IPS DF 4.7 (cell line): ENCODE results near the gene ESRP2.

Experiments
- DNase-seq: peaks from one replicate; pipeline ENCODE4 v3.0.0-alpha.2; 2013; ENCODE audit warnings: low spot score; ENCODE audit errors: extremely low read depth

ESRP2 gene

GRCh38 chr16:68264128-68265077, 28.5 kb upstream of the ESRP2 start, which contains the start of gene SLC7A6:
Gene SLC7A6 (plus strand): TSS chr16:68264526. CDS start chr16:68274727, 10,201 bp downstream.
- no peak for DNase-seq

DNA sequence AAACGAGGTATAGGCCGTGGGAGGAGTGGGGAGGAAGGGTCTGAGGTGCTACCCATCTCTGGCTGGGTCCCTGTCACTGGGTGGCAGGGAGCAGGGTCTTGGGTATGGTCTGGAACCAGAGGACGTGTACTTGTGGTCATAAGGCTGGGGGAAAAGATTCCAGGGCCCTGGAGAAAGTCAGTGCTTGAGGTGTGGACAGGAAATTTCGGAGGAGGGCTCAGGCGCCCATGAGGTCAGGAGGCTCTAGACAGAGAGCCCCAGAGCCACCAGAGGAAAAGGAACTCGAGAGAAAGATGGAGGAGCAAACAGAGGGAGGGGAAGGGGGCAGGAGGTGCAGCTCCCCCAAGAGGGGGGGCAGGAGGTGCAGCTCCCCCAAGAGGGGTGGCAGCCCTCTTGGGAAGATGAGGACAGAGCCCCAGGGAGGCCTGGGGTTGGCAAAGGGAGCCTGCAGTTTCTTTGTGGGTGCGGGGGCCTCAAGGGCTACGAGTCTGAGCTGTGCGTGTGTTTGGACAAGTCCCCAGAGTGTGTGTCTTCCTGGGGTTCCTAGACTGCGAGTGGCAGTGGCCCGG, 27.7 kb upstream of the ESRP2 start:
- no peak for DNase-seq

DNA sequence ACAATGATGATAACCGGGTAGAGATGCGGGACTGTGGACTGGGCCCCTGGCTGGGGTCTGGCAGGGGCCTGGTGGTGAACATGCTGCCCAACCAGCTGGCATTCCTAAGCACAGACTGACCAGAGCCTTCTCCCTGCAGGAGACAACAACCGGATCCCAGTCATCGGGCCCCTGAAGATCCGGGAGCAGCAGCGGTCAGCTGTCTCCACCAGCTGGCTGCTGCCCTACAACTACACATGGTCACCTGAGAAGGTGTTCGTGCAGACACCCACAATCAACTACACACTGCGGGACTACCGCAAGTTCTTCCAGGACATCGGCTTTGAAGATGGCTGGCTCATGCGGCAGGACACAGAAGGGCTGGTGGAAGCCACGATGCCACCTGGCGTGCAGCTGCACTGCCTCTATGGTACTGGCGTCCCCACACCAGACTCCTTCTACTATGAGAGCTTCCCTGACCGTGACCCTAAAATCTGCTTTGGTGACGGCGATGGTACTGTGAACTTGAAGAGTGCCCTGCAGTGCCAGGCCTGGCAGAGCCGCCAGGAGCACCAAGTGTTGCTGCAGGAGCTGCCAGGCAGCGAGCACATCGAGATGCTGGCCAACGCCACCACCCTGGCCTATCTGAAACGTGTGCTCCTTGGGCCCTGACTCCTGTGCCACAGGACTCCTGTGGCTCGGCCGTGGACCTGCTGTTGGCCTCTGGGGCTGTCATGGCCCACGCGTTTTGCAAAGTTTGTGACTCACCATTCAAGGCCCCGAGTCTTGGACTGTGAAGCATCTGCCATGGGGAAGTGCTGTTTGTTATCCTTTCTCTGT, 23.3 kb upstream of the ESRP2 start:
- no peak for DNase-seq

GRCh38 chr16:68257906-68258800, 22.2 kb upstream of the ESRP2 start:
- no peak for DNase-seq

- DNase-seq: no peak
These were observed 21.5 kb upstream of the ESRP2 start for GRCh38 chr16:68257251-68257905.

DNA sequence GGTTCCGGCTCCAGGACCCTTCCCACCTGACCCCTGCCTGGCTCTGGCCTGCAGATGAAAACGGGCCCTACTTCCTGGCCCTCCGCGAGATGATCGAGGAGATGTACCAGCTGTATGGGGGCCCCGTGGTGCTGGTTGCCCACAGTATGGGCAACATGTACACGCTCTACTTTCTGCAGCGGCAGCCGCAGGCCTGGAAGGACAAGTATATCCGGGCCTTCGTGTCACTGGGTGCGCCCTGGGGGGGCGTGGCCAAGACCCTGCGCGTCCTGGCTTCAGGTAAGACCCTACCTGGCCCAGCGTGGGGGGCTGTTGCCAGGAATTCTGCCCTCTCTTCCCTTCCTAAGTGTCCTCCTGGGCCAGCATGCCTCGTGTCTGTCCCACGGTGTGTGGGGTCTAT, 19.8 kb upstream of the ESRP2 start:
- no peak for DNase-seq

- DNase-seq: no peak
These were observed 17.8 kb upstream of the ESRP2 start for GRCh38 chr16:68253721-68254120.

DNA sequence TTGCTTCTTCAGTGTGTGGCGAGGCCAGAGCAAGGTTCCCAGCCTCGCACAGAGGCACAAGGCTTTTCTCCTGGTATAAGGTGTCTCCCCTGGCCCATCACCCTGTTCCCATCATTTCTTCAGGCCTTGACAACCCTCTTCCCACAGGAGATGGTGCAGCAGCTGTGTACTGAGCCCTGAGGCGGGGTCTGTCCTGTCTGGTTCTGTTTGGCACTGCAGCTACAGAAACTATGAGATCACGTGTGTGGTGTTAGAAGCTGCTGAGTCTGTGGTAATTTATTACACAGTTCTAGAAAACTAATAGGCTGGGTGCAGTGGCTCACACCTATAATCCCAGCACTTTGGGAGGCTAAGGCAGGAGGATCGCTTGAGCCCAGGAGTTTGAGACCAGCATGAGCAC, 16.5 kb upstream of the ESRP2 start:
- no peak for DNase-seq

- no peak for DNase-seq
These were observed 15.9 kb upstream of the ESRP2 start for GRCh38 chr16:68251832-68252231.

DNA sequence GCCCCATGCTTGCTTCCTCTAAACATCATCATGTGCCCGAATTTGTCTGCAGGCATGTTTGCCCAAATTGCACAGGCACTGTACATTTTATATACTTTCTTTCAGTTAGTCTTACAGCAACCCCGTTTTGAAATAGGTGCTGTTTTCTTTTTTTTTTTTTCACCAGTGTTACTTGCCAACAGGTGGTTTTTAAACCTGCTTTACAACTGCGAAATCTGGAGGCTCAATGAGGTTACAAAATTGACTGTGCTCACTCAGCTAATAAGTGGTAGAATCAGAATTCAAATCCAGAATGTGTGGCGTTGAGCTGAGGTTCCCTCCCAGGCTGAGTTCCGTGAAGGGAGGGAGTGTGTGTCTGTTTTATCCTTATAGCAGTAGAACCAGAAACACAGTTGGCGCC, 15.0 kb upstream of the ESRP2 start:
- no peak for DNase-seq

- no peak for DNase-seq
These were observed 13.4 kb upstream of the ESRP2 start for GRCh38 chr16:68249371-68249770.

DNA sequence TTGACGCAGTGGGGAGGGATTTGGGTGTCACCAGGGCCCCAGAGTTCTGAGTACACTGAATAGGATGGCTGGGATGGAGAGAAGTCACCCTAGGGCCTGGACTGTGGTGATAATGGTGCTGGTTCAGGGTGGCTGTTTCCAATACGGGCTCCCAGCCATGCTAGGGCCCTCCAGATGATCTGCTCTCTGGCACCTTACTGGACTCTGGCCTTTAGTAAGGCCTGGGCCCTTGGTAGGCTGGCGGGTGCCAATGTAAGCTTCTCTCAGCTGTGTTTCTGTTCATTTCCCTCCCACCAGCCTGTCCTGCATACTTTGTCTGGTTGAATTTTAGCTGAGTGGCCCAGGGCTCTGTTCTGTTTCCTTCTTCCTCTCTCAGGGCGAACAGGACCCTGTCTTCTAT, 12.0 kb upstream of the ESRP2 start:
- DNase-seq: no peak

GRCh38 chr16:68247400-68247799, 11.5 kb upstream of the ESRP2 start:
- no peak for DNase-seq

GRCh38 chr16:68246666-68247065, 10.7 kb upstream of the ESRP2 start:
- no peak for DNase-seq

DNA sequence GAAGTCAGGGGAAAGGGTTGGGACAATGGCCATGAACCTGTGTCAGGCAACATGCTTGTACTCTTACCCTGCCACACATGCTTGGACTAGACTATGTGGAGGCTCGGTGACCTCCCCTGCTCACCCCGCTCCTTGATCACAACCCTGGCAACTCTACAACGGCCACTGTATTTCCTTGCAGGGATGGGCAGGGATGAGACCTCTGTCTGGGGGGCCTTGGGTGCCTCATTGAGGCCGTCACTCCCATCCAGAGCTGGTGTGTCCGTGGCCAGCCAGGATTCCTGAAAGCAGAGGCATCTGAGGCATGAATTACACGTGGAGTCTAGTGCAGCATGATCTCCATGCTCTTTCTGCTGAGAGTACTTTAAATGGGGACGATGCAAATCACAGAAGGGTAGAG, 10.2 kb upstream of the ESRP2 start:
- no peak for DNase-seq

GRCh38 chr16:68244903-68245853, 9.3 kb upstream of the ESRP2 start, which contains the start of gene PLA2G15:
Gene PLA2G15 (plus strand): TSS chr16:68245373. CDS start chr16:68245427, 54 bp downstream.
- no peak for DNase-seq

- DNase-seq: no peak
These were observed 8.6 kb upstream of the ESRP2 start for GRCh38 chr16:68244481-68244902.

- DNase-seq: no peak
These were observed 7.3 kb upstream of the ESRP2 start for GRCh38 chr16:68242926-68243858.
